Aorta (tissue), 5 donors: ENCODE results near the gene PLK3. TPM values are rescaled to one million over a fixed set of nuclear protein-coding genes. Genes with fewer than 3 reads are reported as not detected.
"Not testable (repeated sequence)": the region's sequence is repeated elsewhere in the genome, so short reads cannot be mapped to it uniquely, and the experiment has no call there.

Experiments
- ATAC-seq: fragments of 200-7000 bp; cut with Tn5 transposase; one replicate; pipeline ENCODE4 v1.9.1; 2022; ENCODE audit warnings: moderate library complexity; ENCODE audit not compliant: low FRiP score
- DNase-seq, 2 donors: peaks; one replicate each; pipeline ENCODE4 v3.0.0-alpha.2; 2020
- H3K27ac ChIP-seq, 2 donors: one replicate each; pipeline ENCODE4 v1.5.1; 2013; ENCODE audit warnings: low read length in 2 of 2, mild to moderate bottlenecking in 2 of 2, moderate library complexity in 2 of 2, control low read depth in 1 of 2, inconsistent platforms in 1 of 2, low read depth in 1 of 2
- H3K27me3 ChIP-seq, 2 donors: one replicate each; pipeline ENCODE4 v1.6.1; 2013; ENCODE audit warnings: control low read depth in 1 of 2, low read length in 1 of 2, mild to moderate bottlenecking in 1 of 2, moderate library complexity in 1 of 2; ENCODE audit not compliant: insufficient read depth in 2 of 2, control insufficient read depth in 1 of 2
- H3K36me3 ChIP-seq, 2 donors: one replicate each; pipeline ENCODE4 v1.6.1; 2013; ENCODE audit warnings: control low read depth in 1 of 2, low read length in 1 of 2, mild to moderate bottlenecking in 1 of 2; ENCODE audit not compliant: insufficient read depth in 2 of 2, control insufficient read depth in 1 of 2
- H3K4me1 ChIP-seq, 2 donors: one replicate each; pipeline ENCODE4 v1.6.1; 2013; ENCODE audit warnings: low read length in 2 of 2, control low read depth in 1 of 2, mild to moderate bottlenecking in 1 of 2, moderate library complexity in 1 of 2; ENCODE audit not compliant: insufficient read depth in 2 of 2, control insufficient read depth in 1 of 2
- H3K4me3 ChIP-seq, 2 donors: one replicate each; pipeline ENCODE4 v1.5.1; 2013; ENCODE audit warnings: low read length in 2 of 2, control low read depth in 1 of 2, mild to moderate bottlenecking in 1 of 2
- H3K9me3 ChIP-seq: one replicate; pipeline ENCODE4 v1.6.1; 2013; ENCODE audit warnings: mild to moderate bottlenecking, low read length; ENCODE audit not compliant: control insufficient read depth
- WGBS, 2 donors: extraction: QIAGEN DNeasy Blood & Tissue Kit; methylation state at CpG; one replicate each; pipeline ENCODE4 v1.1.7; 2013; 5-methylcytosine and 5-hydroxymethylcytosine counted together
- intact Hi-C, 2 donors: fragments of 100-400 bp; cut with DNase I; formaldehyde crosslinking; loops; one replicate each; pipeline versions ENCODE4 v1.14.2 to v1.15.0; 2022
- polyA plus RNA-seq, 2 donors: library from polyadenylated mRNA; stranded (reverse); fragments of 200-250 nt; gene quantifications; one replicate each; pipeline ENCODE4 v1.2.3, GENCODE V29; 2013
- total RNA-seq, 2 donors: library from RNA; stranded (reverse); fragmentation: NEBNext Ultra II Directional; extraction: Animal tissue kit (Norgen Biotek cat#: 25700); gene quantifications; one replicate each; pipeline ENCODE4 v1.2.1, GENCODE V29; 2021
- donor health status: healthy with polysubstance abuse.
- donor health status: Bipolar disorder and iron deficiency.
- donor health status: DM: no; HTN: no; CAD: no.
- donor health status: DM: no; HTN: no; CAD: no.
- donor health status: DM: yes; HTN: yes; CAD: no.

The PLK3 gene
- total and polyA plus RNA-seq, 4 donors = 16.2 to 84.3 (median 51.0) TPM

GRCh38 chr1:44806025-44806703, 6.0 kb downstream of the PLK3 start:
- ATAC-seq (no peak), DNase-seq (peak; percentile 57 to 81)
- H3K27ac ChIP-seq = peak overlapping the region; percentile 92 to 98
- WGBS, 2 donors = 74 to 85% methylated on average over 68 to 70 of the region's 70 CpGs
- intact Hi-C loops = loop anchor here in 1 of 2 donors (10.0 kb wide), 1 partner anchor 71 kb away; the partner anchor contains the start of genes KIF2C and RNU5D-1
- H3K4me3 ChIP-seq = no peak overlapping the region
- H3K4me1 ChIP-seq = peaks cover 0 to 4% of the 10 kb centered on the region in 2 donors
- H3K27me3 ChIP-seq = no peaks in the 10 kb centered on the region
- H3K36me3 ChIP-seq = peaks cover 0 to 9% of the 10 kb centered on the region in 2 donors
- no peaks in the 10 kb centered on the region for H3K9me3 ChIP-seq

- H3K36me3 ChIP-seq = peaks cover 0 to 9% of the 10 kb centered on the region in 2 donors
- no peaks in the 10 kb centered on the region for H3K9me3 ChIP-seq
- no peak for DNase-seq
- no peaks in the 10 kb centered on the region for H3K27me3 ChIP-seq
- no peak for ATAC-seq
- 7 to 11% methylated on average over 7 of the region's 7 CpGs for WGBS, 2 donors
- no peak within 1 kb of the TSS for H3K4me3 ChIP-seq
- intact Hi-C loops = loop anchor here in 1 of 2 donors (10.0 kb wide), 1 partner anchor 72 kb away; the partner anchor contains the start of genes KIF2C and RNU5D-1
- H3K27ac ChIP-seq = peak within 1 kb of the TSS; percentile 96 to 98
- H3K4me1 ChIP-seq = peaks cover 0 to 4% of the 10 kb centered on the region in 2 donors
Observed at GRCh38 chr1:44806704-44807363, 6.7 kb downstream of the PLK3 start, which contains the start of gene DYNLT4. Gene DYNLT4 (minus strand): TSS chr1:44807351. CDS start chr1:44806668, 683 bp downstream.

- peak; percentile 90 for ATAC-seq
- 0 to 1% methylated on average over 16 of the region's 16 CpGs for WGBS, 2 donors
Observed at GRCh38 chr1:44807364-44808062, 7.3 kb downstream of the PLK3 start.

DNA sequence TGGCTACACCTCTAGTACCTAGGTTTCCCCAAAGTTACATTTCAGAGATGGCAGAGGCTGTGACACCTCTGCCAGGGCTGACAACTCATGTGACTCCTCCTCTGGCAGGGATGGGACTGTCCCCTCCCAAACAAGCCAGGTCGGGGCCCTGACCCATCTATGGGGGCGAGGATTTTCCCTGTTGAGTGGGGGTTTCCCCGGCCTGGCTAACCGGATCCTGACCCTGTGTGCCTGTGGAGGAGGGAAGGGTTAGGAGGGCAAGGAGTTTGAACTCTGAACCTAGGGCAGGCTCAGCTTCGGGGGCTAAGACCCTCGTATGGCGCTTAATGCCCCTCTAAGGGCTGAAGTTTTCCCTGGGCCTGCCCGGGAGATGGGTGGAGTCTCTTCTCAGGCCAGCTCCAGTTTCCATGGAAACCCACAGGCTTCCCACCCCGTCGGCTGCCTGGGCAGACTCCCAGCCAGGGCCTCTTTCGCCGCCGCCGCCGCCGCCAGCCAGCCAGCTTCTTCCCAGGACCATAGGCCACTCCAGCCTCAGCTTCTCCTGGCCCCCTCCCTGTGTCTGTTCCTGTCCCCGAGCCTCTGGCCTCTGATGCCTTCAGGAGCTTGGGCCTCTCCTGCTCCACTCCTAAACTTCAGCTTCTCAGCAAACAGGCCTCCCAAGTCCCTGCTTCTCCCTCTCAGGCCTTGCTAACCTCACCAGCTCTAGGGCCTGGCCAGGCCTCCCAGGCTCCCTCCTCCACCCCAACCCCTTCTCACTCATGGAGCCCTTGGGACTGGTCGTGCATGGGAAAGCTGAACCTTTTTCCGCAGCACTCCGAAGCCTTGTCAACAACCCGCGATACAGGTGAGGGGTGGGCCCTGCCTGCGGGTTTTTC, 8.1 kb downstream of the PLK3 start, which contains the start of gene BTBD19:
TSS of gene BTBD19 (plus strand) at position 461 of the 875 bp plus-strand sequence. CDS start at position 759, 298 bp downstream.
- Histone ChIP-seq H3K4me1 (peaks cover 0 to 4% of the 10 kb centered on the region in 2 donors), H3K4me3 (no peak within 1 kb of the TSS), H3K27me3 (no peaks in the 10 kb centered on the region), H3K27ac (peak within 1 kb of the TSS; percentile 96 to 98), H3K9me3 (no peaks in the 10 kb centered on the region), H3K36me3 (peaks cover 0 to 9% of the 10 kb centered on the region in 2 donors)
- intact Hi-C loops = loop anchor here in 1 of 2 donors (10.0 kb wide), 1 partner anchor 73 kb away; the partner anchor contains the start of genes KIF2C and RNU5D-1
- ATAC-seq = peak; percentile 81
- 2% methylated on average over 23 of the region's 23 CpGs for WGBS, 2 donors
- DNase-seq = peak; percentile 93 to 94

More at GRCh38 chr1:44807364-44808062, 7.3 kb downstream of the PLK3 start:
- Histone ChIP-seq H3K4me3 (no peak overlapping the region), H3K36me3 (peaks cover 0 to 9% of the 10 kb centered on the region in 2 donors), H3K27me3 (no peaks in the 10 kb centered on the region), H3K9me3 (no peaks in the 10 kb centered on the region), H3K4me1 (peaks cover 0 to 4% of the 10 kb centered on the region in 2 donors), H3K27ac (peak overlapping the region; percentile 96 to 98)
- intact Hi-C loops = loop anchor here in 1 of 2 donors (10.0 kb wide), 1 partner anchor 73 kb away; the partner anchor contains the start of genes KIF2C and RNU5D-1
- DNase-seq = peak; percentile 99 to 100

GRCh38 chr1:44808938-44809917, 9.1 kb downstream of the PLK3 start:
- Histone ChIP-seq H3K27me3 (no peaks in the 10 kb centered on the region), H3K4me3 (no peak overlapping the region), H3K9me3 (no peaks in the 10 kb centered on the region), H3K27ac (peak overlapping the region; percentile 96 to 98), H3K36me3 (peaks cover 0 to 7% of the 10 kb centered on the region in 2 donors), H3K4me1 (peaks cover 0 to 4% of the 10 kb centered on the region in 2 donors)
- WGBS, 2 donors = 12 to 13% methylated on average over 6 of the region's 6 CpGs
- DNase-seq (peak; percentile 84 to 90), ATAC-seq (no peak)
- intact Hi-C loops = loop anchor here in 1 of 2 donors (10.0 kb wide), 1 partner anchor 74 kb away; the partner anchor contains the start of genes KIF2C and RNU5D-1

- peak; percentile 92 for DNase-seq
- peak overlapping the region; percentile 38 to 98 for H3K27ac ChIP-seq
- H3K4me3 ChIP-seq = no peak overlapping the region
Observed at GRCh38 chr1:44810101-44810761, 10.1 kb downstream of the PLK3 start.

DNA sequence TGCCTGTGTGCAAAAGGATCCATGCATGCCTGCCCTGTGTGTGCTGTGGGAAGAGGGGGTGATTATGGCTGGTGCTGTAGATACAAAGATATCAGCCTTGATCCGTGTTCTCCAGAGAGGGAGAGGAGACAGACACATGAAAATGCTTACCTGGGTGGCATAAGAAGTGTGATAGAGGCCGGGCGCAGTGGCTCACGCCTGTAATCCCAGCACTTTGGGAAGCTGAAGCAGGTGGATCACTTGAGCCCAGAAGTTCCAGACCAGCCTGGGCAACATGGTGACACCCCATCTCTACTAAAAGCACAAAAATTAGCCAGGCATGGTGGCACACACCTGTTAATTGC, 10.6 kb downstream of the PLK3 start:
- H3K4me1 ChIP-seq, ATAC-seq, H3K36me3 ChIP-seq, H3K4me3 ChIP-seq, H3K9me3 ChIP-seq, intact Hi-C loops, H3K27me3 ChIP-seq: not testable (repeated sequence)
- peak in 1 of 2 donors; percentile 36 for DNase-seq
- peak overlapping the region; percentile 38 to 98 for H3K27ac ChIP-seq
- WGBS, 2 donors = 84 to 85% methylated on average over 4 of the region's 4 CpGs

More at GRCh38 chr1:44810101-44810761, 10.1 kb downstream of the PLK3 start:
- Histone ChIP-seq H3K4me1 (peaks cover 0 to 4% of the 10 kb centered on the region in 2 donors), H3K36me3 (peaks cover 0 to 7% of the 10 kb centered on the region in 2 donors), H3K27me3 (no peaks in the 10 kb centered on the region), H3K9me3 (no peaks in the 10 kb centered on the region)
- intact Hi-C loops = no loop called here
- ATAC-seq = no peak
- 6 to 10% methylated on average over 12 of the region's 12 CpGs for WGBS, 2 donors
